EH (cell line): ENCODE measurements around the gene RUBCNL.

Experiments
- DNase-seq: peaks from one replicate; pipeline ENCODE4 v3.0.0-alpha.2; 2015; ENCODE audit warnings: low read depth

The RUBCNL gene

GRCh38 chr13:46310066-46310465 is 77.0 kb downstream of the RUBCNL start:
- DNase-seq = no peak

- DNase-seq = no peak
These were observed 79.5 kb downstream of the RUBCNL start for GRCh38 chr13:46307554-46307953.

GRCh38 chr13:46304546-46304945 is 82.5 kb downstream of the RUBCNL start:
- DNase-seq = no peak

GRCh38 chr13:46303742-46304385 is 83.2 kb downstream of the RUBCNL start:
- DNase-seq = no peak

- peak; percentile 41 for DNase-seq
These were observed 89.7 kb downstream of the RUBCNL start for GRCh38 chr13:46297361-46297811.

GRCh38 chr13:46296921-46297320 is 90.1 kb downstream of the RUBCNL start:
- DNase-seq = peak; percentile 94

GRCh38 chr13:46296115-46296822 is 90.8 kb downstream of the RUBCNL start:
- peak; percentile 97 for DNase-seq

GRCh38 chr13:46295491-46296114 is 91.4 kb downstream of the RUBCNL start:
- no peak for DNase-seq

- DNase-seq = no peak
These were observed 93.6 kb downstream of the RUBCNL start for GRCh38 chr13:46293436-46293835.
